LNCAP (cell line): ENCODE measurements around the gene LRRC8E.

Source experiments
- TF ChIP-seq, protein P1 (sequence below): fragments of 450-650 bp; IDR thresholded peaks from 2 replicates; pipeline ENCODE4 v1.5.1; 2017; ENCODE audit warnings: mild to moderate bottlenecking

The LRRC8E gene

DNA sequence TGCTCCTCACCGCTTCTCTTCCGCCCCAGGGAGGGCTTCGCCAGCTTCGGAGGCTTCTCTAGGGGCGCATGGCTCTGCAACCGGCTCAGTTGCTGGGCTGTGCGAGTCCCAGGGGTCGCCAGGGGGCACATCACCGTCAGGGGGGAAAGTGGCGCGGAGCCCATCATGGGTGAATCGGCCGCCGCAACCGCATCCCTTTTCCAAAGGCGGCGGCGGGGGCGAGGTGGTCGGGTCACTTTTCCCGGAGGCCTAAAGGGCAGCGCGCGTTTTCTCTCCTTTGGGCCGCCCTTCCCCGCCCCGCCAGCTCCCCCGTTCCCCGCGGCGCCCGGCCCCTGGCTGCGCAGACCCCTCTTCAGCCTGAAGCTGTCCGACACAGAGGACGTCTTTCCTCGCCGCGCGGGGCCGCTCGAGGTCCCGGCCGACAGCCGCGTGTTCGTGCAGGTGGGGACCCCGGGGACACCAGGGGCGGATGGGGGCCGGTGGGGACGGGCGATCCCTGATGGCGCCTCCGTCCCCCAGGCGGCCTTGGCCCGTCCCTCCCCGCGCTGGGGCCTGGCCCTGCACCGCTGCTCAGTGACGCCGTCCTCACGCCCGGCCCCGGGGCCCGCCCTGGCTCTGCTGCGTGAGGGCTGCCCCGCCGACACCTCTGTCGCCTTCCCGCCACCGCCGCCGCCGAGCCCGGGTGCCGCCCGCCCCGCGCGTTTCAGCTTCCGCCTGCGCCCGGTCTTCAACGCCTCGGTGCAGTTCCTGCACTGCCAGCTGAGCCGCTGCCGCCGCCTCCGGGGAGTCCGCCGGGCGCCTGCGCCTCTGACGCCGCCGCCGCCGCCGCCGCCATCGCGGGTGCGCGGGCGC, 28.0 kb downstream of the LRRC8E start:
- TF ChIP-seq, protein P1, sequence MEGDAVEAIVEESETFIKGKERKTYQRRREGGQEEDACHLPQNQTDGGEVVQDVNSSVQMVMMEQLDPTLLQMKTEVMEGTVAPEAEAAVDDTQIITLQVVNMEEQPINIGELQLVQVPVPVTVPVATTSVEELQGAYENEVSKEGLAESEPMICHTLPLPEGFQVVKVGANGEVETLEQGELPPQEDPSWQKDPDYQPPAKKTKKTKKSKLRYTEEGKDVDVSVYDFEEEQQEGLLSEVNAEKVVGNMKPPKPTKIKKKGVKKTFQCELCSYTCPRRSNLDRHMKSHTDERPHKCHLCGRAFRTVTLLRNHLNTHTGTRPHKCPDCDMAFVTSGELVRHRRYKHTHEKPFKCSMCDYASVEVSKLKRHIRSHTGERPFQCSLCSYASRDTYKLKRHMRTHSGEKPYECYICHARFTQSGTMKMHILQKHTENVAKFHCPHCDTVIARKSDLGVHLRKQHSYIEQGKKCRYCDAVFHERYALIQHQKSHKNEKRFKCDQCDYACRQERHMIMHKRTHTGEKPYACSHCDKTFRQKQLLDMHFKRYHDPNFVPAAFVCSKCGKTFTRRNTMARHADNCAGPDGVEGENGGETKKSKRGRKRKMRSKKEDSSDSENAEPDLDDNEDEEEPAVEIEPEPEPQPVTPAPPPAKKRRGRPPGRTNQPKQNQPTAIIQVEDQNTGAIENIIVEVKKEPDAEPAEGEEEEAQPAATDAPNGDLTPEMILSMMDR: no peak

DNA sequence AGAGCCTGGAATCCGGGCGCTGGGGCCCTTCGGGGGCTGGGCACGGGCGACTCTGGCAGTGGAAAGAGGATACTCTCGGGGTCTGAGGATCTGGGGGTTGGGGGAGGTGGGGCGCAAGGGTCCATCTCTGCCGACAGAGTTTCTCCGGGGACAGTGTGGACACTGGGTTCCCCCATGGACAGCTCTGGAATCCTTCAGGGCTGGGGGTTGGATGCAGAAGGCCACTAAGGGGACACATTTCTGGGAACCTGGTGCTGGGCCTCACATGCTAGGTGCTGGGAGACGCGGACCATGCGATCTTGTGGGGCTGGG, 28.6 kb downstream of the LRRC8E start:
- TF ChIP-seq, protein P1: no peak

DNA sequence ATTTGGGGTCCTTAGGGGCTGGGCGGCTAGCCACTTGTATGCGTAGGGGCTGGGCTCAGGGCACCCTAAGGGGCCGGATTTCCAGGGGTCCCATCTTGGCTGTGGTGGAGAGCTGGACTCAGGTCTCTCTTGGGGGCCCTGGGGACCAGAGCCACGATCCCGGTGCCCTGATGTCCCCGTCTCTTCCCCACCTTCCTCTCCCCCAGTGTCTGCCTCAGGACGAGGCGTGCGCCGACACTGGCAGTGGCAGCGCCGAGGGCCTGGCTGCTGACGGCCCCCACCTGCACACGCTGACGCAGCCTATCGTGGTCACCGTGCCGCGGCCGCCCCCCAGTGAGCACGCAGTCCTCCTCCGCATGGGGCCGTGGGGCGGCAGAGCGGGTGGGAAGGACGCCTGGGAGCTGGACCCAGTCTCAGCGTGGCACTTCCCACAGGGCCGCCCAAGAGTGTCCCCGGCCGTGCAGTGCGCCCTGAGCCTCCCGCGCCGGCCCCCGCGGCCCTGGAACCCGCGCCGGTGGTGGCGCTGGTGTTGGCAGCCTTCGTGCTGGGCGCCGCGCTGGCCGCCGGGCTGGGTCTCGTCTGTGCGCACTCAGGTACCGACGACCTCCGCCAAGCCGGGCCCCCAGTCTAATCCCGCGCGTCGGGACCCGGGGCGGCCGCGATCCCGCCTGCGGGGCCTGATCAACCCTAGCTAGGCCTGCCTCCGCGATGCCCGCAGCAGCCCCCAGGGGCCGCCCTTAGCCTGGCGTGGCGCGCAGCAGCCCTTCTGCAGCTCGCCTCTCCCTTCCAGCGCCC, 29.2 kb downstream of the LRRC8E start:
- TF ChIP-seq, protein P1: no peak

DNA sequence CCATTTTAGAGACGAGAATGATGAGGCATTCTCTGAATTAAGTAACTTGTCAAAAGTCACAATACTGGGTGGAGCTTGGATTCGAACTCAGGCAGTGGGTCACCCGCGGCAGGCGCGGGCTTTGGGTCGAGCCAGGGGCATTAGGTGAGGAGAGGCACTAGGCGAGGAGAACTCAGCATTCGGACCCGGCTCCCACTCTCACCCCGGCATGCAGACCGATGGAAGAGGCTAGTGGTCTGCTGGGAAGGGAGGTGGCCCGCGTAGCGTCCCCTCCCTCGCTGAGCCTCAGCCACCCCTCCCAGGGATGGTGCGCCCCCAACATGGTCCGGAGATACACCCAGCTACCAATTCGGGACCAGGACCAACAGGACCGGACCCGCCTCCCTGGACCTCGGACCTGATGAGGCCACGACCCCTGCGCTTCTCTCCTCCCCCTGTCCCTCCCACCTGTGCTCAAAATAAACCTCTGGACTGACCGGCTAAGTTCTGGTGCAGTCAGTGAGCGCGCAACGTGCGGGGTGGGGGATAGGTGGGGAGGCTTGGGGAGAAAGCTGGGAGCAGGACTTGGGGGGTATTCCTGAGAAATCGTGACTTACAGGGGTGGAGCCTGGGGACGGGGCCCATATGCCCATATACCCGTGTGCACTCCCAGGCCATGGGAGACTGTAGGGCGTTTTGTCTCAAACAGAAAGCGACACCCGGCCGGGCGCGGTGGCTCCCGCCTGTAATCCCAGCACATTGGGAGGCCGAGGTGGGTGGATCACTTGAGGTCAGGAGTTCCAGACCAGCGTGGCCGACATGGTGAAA, 30.5 kb downstream of the LRRC8E start:
- TF ChIP-seq, protein P1: no peak

DNA sequence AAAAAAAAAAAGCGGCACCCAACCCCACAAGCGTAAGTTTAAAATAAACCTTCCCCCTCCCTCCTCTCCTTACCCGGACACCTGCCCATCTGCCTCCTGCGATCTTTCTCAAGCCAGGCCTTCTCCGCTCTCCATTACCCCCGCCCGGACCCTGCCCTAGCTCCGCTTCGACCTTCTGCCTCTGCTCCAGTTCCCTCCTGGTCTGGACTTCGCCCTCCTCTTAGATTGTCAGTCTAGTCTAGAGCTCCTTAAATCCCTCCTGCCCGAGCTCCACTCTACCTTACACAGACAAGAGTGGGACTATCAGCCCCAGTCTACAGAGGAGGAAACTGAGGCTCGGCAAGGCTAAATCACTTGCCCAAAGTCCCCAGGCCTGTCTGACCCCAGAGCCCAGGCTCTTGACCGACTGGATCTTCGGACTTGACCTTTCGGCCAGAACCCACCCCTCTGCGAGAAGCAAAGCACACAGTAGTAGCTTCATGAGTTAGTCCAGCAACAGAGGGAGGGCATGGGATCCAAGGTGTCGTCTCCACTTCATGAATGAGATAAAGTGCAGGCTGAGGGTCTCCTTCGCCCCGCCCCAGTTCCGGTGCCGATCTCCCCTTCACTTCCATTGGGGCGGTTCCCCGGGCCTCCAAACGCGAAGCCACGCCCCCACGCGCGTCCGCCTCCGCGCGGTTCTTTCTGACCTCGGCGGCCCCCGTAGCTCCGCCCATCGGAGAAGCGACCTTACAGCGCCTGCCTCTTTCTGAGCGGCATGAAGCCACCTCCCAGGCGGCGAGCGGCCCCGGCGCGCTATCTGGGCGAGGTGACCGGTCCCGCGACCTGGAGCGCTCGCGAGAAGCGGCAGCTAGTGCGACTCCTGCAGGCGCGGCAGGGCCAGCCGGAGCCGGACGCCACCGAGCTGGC, 31.6 kb downstream of the LRRC8E start, which contains the start of gene SNAPC2:
Gene SNAPC2 (plus strand): TSS at position 729 of the 909 bp plus-strand sequence. CDS start 29 bp downstream, at position 758.
- TF ChIP-seq, protein P1: no peak

DNA sequence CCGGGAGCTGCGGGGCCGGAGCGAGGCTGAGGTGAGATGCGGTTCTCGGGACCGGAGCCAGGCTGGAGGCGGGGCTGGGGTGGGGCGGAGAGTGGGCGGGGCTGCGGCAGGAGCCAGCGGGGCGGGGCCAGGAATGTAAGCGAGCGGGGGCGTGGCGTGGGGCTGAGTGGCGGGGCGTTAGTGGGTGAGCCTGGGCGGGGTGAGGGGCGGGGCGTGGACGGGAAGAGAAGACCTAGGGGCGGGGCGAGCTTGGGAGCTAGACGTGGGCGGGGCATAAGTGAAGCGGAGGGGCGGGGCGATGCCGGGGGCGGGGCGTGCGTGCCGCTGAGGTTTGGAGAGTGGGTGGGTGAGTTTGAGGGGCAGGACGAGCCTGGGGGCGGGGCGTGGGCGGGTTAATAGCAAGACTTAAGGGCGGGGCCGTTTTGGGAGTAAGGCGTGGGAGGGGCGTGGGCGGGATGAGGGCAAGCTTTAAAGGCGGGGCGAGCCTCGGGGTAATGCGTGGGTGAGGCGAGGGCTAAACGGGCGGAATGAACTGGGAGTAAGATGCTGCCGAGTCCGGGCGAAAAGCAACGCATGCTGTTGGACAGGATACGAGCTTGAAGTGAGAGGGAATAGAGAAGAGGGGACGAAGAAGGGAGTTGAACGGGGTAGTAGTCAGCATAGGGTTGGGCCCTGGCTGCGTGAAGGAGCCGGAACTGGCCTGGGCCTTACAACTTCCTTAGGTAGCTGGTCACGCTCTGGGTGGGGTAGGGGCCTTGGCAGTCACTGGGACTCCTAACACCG, 32.4 kb downstream of the LRRC8E start:
- TF ChIP-seq, protein P1: no peak
